ENCODE results near the gene SNN. TPM values are rescaled to one million over a fixed set of nuclear protein-coding genes. Genes with fewer than 3 reads are reported as not detected.

SNN gene
- total and polyA plus RNA-seq, 9 of the 15 experiments (the other 6 are each of a cell fraction or from before 2014, with no cell fraction given): 0.07 to 2.9 (median 1.9) TPM

DNA sequence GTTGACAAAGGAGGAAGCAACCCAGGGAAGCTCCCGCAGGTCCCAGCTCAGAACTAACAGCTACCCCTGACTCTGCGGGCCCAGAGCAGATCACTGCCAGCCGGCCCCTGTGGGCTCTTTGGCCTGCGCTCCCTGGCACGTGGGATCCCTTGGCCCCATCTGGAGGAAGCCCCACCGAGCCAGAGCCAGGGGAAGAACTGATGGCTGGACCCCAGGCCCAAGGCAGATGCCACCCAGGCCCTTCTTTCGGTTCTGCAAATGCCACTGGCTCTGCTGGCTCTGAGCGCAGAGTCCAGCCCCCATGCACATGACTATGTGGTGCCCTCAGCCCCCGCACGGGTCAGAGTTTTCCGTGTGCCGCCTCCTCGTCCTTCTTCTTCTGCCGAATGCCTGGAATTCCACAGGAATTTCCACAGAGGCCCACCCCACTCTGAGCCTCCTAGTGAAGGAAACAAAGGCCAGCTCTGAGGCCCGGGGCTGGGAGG lies 35.8 kb upstream of the SNN start:
- DNase-seq (ENCODE audit: extremely low read depth in 1 of 4, low spot score in 3 of 4): no peak
- ChIA-PET POLR2A (interaction anchor here (0.6 to 1.0 kb wide), 2 partner anchors 10 to 19 kb away, joined by 3 read pairs; no protein-coding TSS in a partner anchor), CTCF (ENCODE audit: low intra/inter-chr PET ratio) (no interaction called here)
- Histone ChIP-seq H3K4me2 (ENCODE audit: insufficient read depth, low read length) (no peak overlapping the region), H3K27me3 (ENCODE audit: control insufficient read depth in 2 of 2, insufficient read depth in 2 of 2, low read length in 2 of 2) (peaks cover 3 to 37% of the 10 kb centered on the region in 2 experiments; a peak in 4 of 5 replicates), H3K79me2 (ENCODE audit: control insufficient read depth, insufficient read depth, low read length) (no peaks in the 10 kb centered on the region), H4K20me1 (replicated peaks; ENCODE audit: control insufficient read depth, insufficient read depth, low read length) (no peaks in the 10 kb centered on the region), H3K36me3 (ENCODE audit: control insufficient read depth, insufficient read depth, low read length) (no peaks in the 10 kb centered on the region), H3K27ac (ENCODE audit: extremely low read depth, low read depth, low read length) (no peak overlapping the region), H2AFZ (ENCODE audit: low read depth, low read length) (no peak overlapping the region), H3K9me1 (ENCODE audit: control insufficient read depth, insufficient read depth, low read length) (no peaks in the 10 kb centered on the region), H3K4me1 (replicated peaks in 1 of 2; ENCODE audit: control insufficient read depth in 2 of 2, insufficient read depth in 2 of 2, low read length in 2 of 2) (peaks cover 7 to 8% of the 10 kb centered on the region in 2 experiments; a peak in 4 of 5 replicates), H3K9ac (ENCODE audit: insufficient read depth in 1 of 2, low read depth in 2 of 2, low read length in 2 of 2) (no peak overlapping the region), H3K9me3 (replicated peaks; ENCODE audit: control insufficient read depth, insufficient read depth, low read depth, low read length) (no peaks in the 10 kb centered on the region), H3K4me3 (no peak overlapping the region)
- FAIRE-seq: no peak
- intact Hi-C loops (cut with micrococcal nuclease) (no loop called here), in situ Hi-C loops (cut with MboI) (no loop called here)
- 38% methylated on average over 11 of the region's 15 CpGs for WGBS (ENCODE audit: insufficient coverage, low coverage, missing lambda C conversion rate)
- ATAC-seq: no peak
- TF ChIP-seq, protein P1, sequence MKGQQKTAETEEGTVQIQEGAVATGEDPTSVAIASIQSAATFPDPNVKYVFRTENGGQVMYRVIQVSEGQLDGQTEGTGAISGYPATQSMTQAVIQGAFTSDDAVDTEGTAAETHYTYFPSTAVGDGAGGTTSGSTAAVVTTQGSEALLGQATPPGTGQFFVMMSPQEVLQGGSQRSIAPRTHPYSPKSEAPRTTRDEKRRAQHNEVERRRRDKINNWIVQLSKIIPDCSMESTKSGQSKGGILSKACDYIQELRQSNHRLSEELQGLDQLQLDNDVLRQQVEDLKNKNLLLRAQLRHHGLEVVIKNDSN (CRISPR knock-in tag; IDR thresholded peaks at IDR 0.05): no peak
- TF ChIP-seq, protein P2, sequence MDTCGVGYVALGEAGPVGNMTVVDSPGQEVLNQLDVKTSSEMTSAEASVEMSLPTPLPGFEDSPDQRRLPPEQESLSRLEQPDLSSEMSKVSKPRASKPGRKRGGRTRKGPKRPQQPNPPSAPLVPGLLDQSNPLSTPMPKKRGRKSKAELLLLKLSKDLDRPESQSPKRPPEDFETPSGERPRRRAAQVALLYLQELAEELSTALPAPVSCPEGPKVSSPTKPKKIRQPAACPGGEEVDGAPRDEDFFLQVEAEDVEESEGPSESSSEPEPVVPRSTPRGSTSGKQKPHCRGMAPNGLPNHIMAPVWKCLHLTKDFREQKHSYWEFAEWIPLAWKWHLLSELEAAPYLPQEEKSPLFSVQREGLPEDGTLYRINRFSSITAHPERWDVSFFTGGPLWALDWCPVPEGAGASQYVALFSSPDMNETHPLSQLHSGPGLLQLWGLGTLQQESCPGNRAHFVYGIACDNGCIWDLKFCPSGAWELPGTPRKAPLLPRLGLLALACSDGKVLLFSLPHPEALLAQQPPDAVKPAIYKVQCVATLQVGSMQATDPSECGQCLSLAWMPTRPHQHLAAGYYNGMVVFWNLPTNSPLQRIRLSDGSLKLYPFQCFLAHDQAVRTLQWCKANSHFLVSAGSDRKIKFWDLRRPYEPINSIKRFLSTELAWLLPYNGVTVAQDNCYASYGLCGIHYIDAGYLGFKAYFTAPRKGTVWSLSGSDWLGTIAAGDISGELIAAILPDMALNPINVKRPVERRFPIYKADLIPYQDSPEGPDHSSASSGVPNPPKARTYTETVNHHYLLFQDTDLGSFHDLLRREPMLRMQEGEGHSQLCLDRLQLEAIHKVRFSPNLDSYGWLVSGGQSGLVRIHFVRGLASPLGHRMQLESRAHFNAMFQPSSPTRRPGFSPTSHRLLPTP (IDR thresholded peaks at IDR 0.05; ENCODE audit: borderline replicate concordance, extremely low read depth, insufficient read length): no peak
- TF ChIP-seq ESRRA (IDR thresholded peaks at IDR 0.05; ENCODE audit: borderline replicate concordance, low read depth): 0 out of 2 replicates have a peak, but pooled peaks have one; percentile 2
- TF ChIP-seq GABPB2 (CRISPR knock-in tag; conservative IDR thresholded peaks at IDR 0.05): no peak
- no TSS peak for BruUV-seq (replicated peaks)

Measured in K562 (cell line).